ENCODE results near the gene C11orf98.
"Not testable (repeated sequence)": the region's sequence is repeated elsewhere in the genome, so short reads cannot be mapped to it uniquely, and the experiment has no call there.

DNA sequence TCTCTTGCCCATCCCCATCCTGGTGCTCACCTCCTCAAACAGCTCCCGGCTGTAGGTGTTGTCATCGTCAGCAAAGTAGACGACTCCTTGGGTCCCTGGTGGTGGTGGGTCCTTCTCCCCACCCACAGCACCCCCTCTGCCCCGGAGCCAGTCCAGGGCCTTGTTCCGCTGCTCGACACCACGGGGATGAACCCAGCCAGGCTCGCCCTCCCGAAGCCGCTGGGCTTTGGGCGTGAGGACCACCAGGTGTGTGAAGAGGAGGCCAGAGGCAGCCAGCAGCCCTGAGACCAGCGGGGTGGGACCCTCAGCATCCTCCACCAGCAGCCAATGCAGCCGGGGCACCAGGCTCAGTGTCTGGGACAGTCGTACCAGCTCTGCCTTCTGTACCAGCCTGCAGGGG lies 48.1 kb downstream of the C11orf98 start:
- TF ChIP-seq CTCF, POLR2A (IDR thresholded peaks at IDR 0.05): not testable (repeated sequence)

All from adrenal gland (tissue), 5 donors.